Activated CD8-positive, alpha-beta T cell treated with anti-CD3 and anti-CD28 coated beads, Interleukin-2, amount 10 ng/mL, durations not matched to agents 7 days and 5 days (primary cell): ENCODE measurements around the gene DUSP1. TPM values are rescaled to one million over a fixed set of nuclear protein-coding genes. Genes with fewer than 3 reads are reported as not detected.
"Not testable (repeated sequence)": the region's sequence is repeated elsewhere in the genome, so short reads cannot be mapped to it uniquely, and the experiment has no call there.

Experiments used
- ATAC-seq: fragments of 150-1000 bp; cut with Tn5 transposase; one replicate; pipeline ENCODE4 v1.10.0; 2021; ENCODE audit warnings: moderate library complexity
- CTCF ChIA-PET: fragments of 350-600 bp; sonication (Branson Sonifier 250); formaldehyde crosslinking; loops from one replicate; lab custom pipeline; 2021; ENCODE audit warnings: antibody characterized with exemption; lab: Charles Lee
- POLR2A ChIA-PET: fragments of 350-600 bp; sonication (Branson Sonifier 250); formaldehyde crosslinking; loops from one replicate; lab custom pipeline; 2021; ENCODE audit warnings: antibody characterized with exemption; lab: Charles Lee
- DNase-seq: peaks from one replicate; pipeline ENCODE4 v3.0.0-alpha.2; 2020
- H3K27ac Mint-ChIP-seq: one replicate; pipeline ENCODE4 v1.8.0; 2021; ENCODE audit warnings: mild to moderate bottlenecking, mixed read lengths
- H3K27me3 Mint-ChIP-seq: one replicate; pipeline ENCODE4 v1.8.0; 2021; ENCODE audit warnings: low read depth, mixed read lengths
- H3K36me3 Mint-ChIP-seq: one replicate; pipeline ENCODE4 v1.8.0; 2021; ENCODE audit warnings: low read depth, mixed read lengths
- H3K4me1 Mint-ChIP-seq: one replicate; pipeline ENCODE4 v1.8.0; 2021; ENCODE audit warnings: low read depth, mixed read lengths
- H3K4me3 Mint-ChIP-seq: one replicate; pipeline ENCODE4 v1.8.0; 2021; ENCODE audit warnings: mild to moderate bottlenecking, mixed read lengths
- H3K9me3 Mint-ChIP-seq: one replicate; pipeline ENCODE4 v1.8.0; 2022; ENCODE audit warnings: mixed read lengths; ENCODE audit not compliant: insufficient read depth
- total RNA-seq, 2 experiments: library from RNA; stranded (reverse); gene quantifications; one replicate each; pipeline ENCODE4 v1.2.3, GENCODE V29; 2021

DUSP1 gene
- total RNA-seq, 2 experiments from 2014 or later, result 55.6 to 56.6 TPM

GRCh38 chr5:172787538-172787937, 16.5 kb upstream of the DUSP1 start:
- H3K36me3 Mint-ChIP-seq, DNase-seq, H3K27ac Mint-ChIP-seq, H3K27me3 Mint-ChIP-seq, H3K4me3 Mint-ChIP-seq, H3K9me3 Mint-ChIP-seq, ATAC-seq, H3K4me1 Mint-ChIP-seq, POLR2A ChIA-PET: not testable (repeated sequence)
- CTCF ChIA-PET, result interaction anchor here (0.9 to 1.0 kb wide), 2 partner anchors 22 to 73 kb away, joined by 3 read pairs; no protein-coding TSS in a partner anchor

DNA sequence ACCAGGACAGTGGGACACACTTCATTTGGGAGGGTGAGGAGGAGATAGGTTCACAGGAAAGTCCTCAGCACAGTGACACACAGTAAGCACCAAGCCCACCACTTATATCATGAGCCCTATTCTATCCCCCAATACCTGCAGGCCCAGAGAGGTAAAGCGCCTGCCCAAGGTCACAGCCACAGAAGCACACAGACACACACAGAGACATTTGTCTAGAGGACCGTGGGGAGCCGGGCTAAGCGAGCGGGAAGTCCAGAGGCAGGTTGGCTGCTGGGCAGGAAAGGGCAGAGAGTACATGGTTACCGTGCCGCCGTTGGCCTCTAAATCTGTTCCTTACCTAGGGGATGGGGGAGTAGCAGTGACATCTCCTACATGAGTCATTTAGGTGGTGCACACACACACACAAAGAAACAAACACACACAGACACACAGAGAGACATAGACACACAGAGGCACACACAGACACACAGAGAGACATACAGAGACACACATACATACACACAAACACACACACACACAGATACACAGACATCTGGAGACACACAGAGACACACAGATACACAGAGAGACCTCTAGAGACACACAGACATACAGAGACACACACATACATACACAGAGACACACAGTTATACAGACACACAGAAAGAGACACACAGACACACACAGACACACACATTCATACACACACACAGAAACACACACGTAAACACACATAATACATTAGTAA, 15.9 kb upstream of the DUSP1 start:
- CTCF ChIA-PET, result interaction anchor here (0.9 to 1.0 kb wide), 2 partner anchors 22 to 72 kb away, joined by 3 read pairs; no protein-coding TSS in a partner anchor
- H3K9me3 Mint-ChIP-seq, result no peaks in the 10 kb centered on the region

DNA sequence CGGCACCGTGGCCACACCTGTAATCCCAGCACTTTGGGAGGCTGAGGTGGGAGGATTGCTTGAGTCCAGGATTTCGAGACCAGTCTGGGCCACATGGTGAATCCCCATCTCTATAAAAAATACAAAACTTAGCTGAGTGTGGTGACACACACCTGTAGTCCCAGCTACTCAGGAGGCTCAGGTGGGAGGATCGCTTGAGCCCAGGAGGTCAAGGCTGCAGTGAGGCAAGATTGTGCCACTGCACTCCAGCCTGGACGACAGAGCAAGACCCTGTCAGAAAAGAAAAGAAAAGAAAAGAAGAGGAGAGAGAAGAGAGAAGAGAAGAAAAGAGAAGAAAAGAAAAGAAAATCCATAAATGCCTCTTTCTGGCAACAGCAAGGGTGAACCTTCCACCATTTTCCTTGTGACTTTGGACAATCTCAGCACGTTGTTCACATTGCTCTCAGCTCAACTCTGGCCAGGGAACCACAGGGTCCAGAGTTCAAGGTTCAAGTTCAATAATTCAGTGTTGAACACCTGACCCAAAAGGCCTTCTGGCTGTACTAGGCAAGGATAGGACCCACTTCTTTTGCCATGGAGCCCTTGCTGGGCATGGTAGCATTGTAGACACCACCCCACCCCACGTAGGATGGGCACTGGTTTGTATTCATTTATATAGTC, 14.6 kb upstream of the DUSP1 start:
- ATAC-seq (no peak), DNase-seq (no peak)
- ChIA-PET CTCF (interaction anchor here (0.7 kb wide), 1 partner anchor 10 kb away, joined by 3 read pairs; no protein-coding TSS in a partner anchor), POLR2A (interaction anchor here (0.9 kb wide), 1 partner anchor 13 kb away, joined by 3 read pairs; no protein-coding TSS in a partner anchor)
- Mint-ChIP-seq H3K27ac (no peak overlapping the region), H3K4me3 (no peak overlapping the region), H3K27me3 (peaks cover 3% of the 10 kb centered on the region), H3K4me1 (peaks cover 10% of the 10 kb centered on the region), H3K36me3 (no peaks in the 10 kb centered on the region), H3K9me3 (no peaks in the 10 kb centered on the region)

More for the DNA sequence above, 15.9 kb upstream of the DUSP1 start:
- ATAC-seq (no peak), DNase-seq (no peak)
- no peak overlapping the region for H3K27ac Mint-ChIP-seq
- H3K4me1 Mint-ChIP-seq, result peaks cover 10% of the 10 kb centered on the region
- H3K27me3 Mint-ChIP-seq, result peaks cover 3% of the 10 kb centered on the region
- POLR2A ChIA-PET, result no interaction called here
- H3K36me3 Mint-ChIP-seq, result no peaks in the 10 kb centered on the region
- H3K4me3 Mint-ChIP-seq, result no peak overlapping the region

- H3K4me1 Mint-ChIP-seq, H3K9me3 Mint-ChIP-seq, H3K4me3 Mint-ChIP-seq, ATAC-seq, H3K27ac Mint-ChIP-seq, H3K27me3 Mint-ChIP-seq, H3K36me3 Mint-ChIP-seq, DNase-seq, CTCF ChIA-PET: not testable (repeated sequence)
- POLR2A ChIA-PET, result interaction anchor here (0.6 kb wide), 1 partner anchor 13 kb away, joined by 4 read pairs; no protein-coding TSS in a partner anchor
Measured at GRCh38 chr5:172784162-172784561, 13.2 kb upstream of the DUSP1 start.

DNA sequence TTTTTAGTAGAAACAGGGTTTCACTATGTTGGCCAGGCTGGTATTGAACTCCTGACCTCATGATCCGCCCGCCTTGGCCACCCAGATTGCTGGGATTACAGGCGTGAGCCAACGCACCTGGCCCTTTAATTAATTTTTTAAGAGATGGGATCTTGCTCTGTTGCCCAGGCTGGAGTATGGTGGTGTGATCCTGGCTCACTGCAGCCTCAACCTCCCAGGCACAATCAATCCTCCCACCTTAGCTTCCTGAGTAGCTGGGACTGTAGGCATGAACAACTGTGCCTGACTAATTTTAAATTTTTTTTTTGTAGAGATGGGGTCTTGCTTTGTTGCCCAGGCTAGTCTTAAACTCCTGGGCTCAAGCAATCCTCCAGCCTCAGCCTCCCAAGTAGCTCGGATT, 12.3 kb upstream of the DUSP1 start:
- H3K27ac Mint-ChIP-seq, POLR2A ChIA-PET, H3K4me3 Mint-ChIP-seq, H3K36me3 Mint-ChIP-seq, ATAC-seq, H3K27me3 Mint-ChIP-seq, H3K9me3 Mint-ChIP-seq, H3K4me1 Mint-ChIP-seq, DNase-seq: not testable (repeated sequence)
- CTCF ChIA-PET, result interaction anchor here (1.1 kb wide), 1 partner anchor 11 kb away, joined by 5 read pairs; no protein-coding TSS in a partner anchor

- no peaks in the 10 kb centered on the region for H3K9me3 Mint-ChIP-seq
- no peak overlapping the region for H3K4me3 Mint-ChIP-seq
- H3K27ac Mint-ChIP-seq, result no peak overlapping the region
- ChIA-PET CTCF (interaction anchor here (1.1 kb wide), 1 partner anchor 10 kb away, joined by 5 read pairs; no protein-coding TSS in a partner anchor), POLR2A (no interaction called here)
- ATAC-seq (no peak), DNase-seq (no peak)
- H3K27me3 Mint-ChIP-seq, result peaks cover 3% of the 10 kb centered on the region
- H3K4me1 Mint-ChIP-seq, result peaks cover 14% of the 10 kb centered on the region
- H3K36me3 Mint-ChIP-seq, result no peaks in the 10 kb centered on the region
Measured at GRCh38 chr5:172782169-172783039, 11.4 kb upstream of the DUSP1 start.

- ChIA-PET CTCF (interaction anchor here (0.6 kb wide), 1 partner anchor 62 kb away, joined by 3 read pairs; no protein-coding TSS in a partner anchor), POLR2A (interaction anchor here (0.7 kb wide), 1 partner anchor 8 kb away, joined by 3 read pairs; no protein-coding TSS in a partner anchor)
- Mint-ChIP-seq H3K4me3 (no peak overlapping the region), H3K36me3 (no peaks in the 10 kb centered on the region), H3K27ac (no peak overlapping the region), H3K9me3 (no peaks in the 10 kb centered on the region), H3K27me3 (peaks cover 3% of the 10 kb centered on the region), H3K4me1 (peaks cover 30% of the 10 kb centered on the region)
- DNase-seq (no peak), ATAC-seq (no peak)
Measured at GRCh38 chr5:172779691-172780341, 8.8 kb upstream of the DUSP1 start.

DNA sequence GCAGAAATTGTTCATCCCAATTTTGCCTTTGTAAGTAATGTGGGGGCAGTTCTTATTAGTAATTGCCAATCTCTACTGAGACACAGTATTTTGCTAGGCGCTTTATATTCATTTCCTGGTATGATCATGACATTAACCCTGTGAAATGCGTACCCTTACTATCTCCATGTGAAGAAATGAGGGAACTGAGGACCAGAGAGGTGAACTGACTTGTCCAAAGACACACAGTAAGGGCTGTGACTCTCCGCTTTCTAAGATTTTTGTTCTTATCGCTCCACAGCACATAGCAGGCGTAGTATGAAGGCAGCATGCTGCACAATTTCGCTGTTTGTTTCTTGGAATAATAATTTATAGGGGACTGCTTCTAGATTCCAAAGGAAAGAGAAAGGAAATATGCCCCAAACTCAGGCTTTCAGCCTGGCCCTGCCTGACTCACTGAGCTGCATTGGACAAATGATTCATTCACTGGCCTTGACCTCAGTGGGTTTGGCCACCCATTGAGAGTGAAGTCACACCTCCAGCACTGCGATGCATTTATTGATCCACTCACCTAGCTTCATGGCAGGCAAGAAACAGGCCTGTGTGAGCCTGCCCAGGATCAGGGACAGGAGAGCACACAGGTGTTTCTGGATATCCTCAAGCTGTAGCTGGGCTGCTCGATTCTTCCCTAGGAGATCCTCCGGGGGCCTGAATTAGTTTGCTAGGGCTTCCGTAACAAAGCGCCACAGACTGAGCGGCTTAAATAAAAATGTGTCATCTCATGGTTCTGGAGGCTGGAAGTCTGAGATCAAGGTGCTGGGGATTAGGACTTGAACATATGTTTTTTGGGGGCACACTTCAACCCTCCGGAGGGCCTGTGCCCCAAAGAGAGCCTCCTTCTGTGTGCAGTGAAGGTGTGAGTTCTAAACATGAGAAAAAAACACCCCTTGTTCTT, 7.2 kb upstream of the DUSP1 start:
- H3K4me3 Mint-ChIP-seq, result peak overlapping the region; percentile 55
- ChIA-PET CTCF (interaction anchor here (0.9 to 2.2 kb wide), 8 partner anchors 12 to 366 kb away, joined by 3 to 6 read pairs (median 3); partner anchors contain the start of gene BNIP1), POLR2A (interaction anchor here (0.7 to 2.4 kb wide), 9 partner anchors 11 to 279 kb away, joined by 3 to 15 read pairs (median 4); partner anchors contain the start of gene RPL26L1)
- H3K36me3 Mint-ChIP-seq, result no peaks in the 10 kb centered on the region
- H3K27me3 Mint-ChIP-seq, result no peaks in the 10 kb centered on the region
- DNase-seq (peak; percentile 29), ATAC-seq (peak; percentile 53)
- H3K27ac Mint-ChIP-seq, result peak overlapping the region; percentile 87
- no peaks in the 10 kb centered on the region for H3K9me3 Mint-ChIP-seq
- H3K4me1 Mint-ChIP-seq, result peaks cover 36% of the 10 kb centered on the region

GRCh38 chr5:172776235-172776594, 5.2 kb upstream of the DUSP1 start:
- no peak overlapping the region for H3K27ac Mint-ChIP-seq
- H3K27me3 Mint-ChIP-seq, result no peaks in the 10 kb centered on the region
- ChIA-PET CTCF (interaction anchor here (1.0 to 2.2 kb wide), 4 partner anchors 21 to 61 kb away, joined by 3 to 7 read pairs (median 4); no protein-coding TSS in a partner anchor), POLR2A (interaction anchor here (0.7 kb wide), 1 partner anchor 63 kb away, joined by 3 read pairs; no protein-coding TSS in a partner anchor)
- no peaks in the 10 kb centered on the region for H3K9me3 Mint-ChIP-seq
- no peak overlapping the region for H3K4me3 Mint-ChIP-seq
- DNase-seq (no peak), ATAC-seq (no peak)
- no peaks in the 10 kb centered on the region for H3K36me3 Mint-ChIP-seq
- peaks cover 51% of the 10 kb centered on the region for H3K4me1 Mint-ChIP-seq
